ENCODE data around the gene KCNAB1.
"Not testable (repeated sequence)": the region's sequence is repeated elsewhere in the genome, so short reads cannot be mapped to it uniquely, and the experiment has no call there.

Gene KCNAB1

DNA sequence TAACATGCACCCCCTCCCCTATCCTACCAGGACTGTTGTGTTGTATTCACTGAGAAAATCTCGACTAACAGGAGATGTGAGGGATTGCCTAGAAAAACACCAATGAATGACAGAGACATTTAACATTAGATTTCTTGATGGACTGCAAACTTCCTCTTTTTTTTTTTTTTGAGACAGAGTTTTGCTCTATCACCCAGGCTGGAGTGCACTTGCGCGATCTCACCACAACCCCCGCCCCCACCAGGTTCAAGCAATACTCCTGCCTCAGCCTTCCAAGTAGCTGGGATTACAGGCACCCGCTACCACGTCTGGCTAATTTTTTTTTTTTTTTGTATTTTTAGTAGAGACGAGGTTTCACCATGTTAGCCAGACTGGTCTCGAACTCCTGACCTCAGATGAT is 17.0 kb downstream of the KCNAB1 start:
- DNase-seq (ENCODE audit: low read depth in 2 of 2) = not testable (repeated sequence)

DNA sequence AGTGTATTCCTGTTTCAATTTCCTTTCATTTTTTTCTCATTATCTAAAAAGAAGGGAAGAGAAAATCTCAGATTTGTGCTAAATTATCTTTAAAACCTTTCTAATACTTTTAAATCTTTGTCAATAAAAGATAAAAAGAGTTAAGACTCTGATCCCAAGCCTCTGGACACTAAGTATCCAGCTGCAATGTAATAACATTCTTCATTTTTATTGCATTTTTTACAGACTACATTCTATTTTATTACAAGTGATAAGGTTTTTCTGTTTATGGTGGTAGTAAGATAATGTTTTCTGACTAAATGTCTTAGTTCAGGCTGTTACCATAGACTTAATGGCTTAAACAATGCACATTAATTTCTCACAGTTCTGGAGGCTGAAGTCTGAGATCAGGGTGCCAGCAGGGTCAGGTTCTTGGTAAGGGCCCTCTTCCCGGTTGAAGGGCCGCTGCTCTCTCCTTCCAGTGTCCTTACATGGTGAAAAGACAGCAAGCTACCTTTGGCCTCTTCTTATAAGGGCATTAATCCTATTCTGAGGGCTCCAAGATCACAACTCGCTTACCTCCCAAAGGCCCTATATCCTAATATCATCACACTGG is 19.7 kb downstream of the KCNAB1 start:
- no peak for DNase-seq (ENCODE audit: low read depth in 2 of 2)

DNA sequence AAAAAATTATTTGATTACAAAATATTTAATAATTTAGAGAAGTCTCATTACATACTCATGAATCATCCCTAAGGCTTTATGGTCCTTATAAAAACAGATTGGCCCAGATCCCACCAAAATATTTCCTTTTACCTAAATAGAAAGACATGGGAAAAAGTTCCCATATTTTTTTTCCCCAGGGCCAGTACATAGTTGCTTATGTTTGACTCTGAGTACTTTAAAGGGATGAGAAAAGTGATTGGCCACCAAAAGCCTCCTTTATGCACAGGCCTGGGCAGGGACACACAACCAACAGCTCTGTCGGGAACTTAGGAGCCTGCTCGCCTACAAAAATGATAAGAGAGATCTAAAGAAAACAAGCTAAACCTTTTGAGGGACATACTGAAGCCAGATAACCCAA is 22.3 kb downstream of the KCNAB1 start:
- no peak for DNase-seq (ENCODE audit: low read depth in 2 of 2)

DNA sequence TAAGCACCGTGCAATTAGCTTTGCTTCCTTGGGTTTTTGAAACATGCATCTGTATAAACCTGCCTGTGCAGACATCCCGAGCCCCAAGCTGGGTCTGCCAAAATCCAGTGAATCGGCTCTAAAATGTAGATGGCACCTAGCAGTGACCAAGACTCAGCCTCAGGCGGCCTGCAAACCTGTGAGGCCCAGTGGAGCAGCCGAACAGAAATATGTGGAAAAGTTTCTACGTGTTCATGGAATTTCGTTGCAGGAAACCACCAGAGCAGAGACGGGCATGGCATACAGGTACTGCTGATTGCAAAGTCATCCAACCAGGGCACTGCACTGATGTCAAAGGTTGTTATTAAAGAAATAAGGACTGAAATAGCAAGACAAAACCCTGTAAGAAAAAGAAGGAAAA is 22.8 kb downstream of the KCNAB1 start:
- no peak for DNase-seq (ENCODE audit: low read depth in 2 of 2)

DNA sequence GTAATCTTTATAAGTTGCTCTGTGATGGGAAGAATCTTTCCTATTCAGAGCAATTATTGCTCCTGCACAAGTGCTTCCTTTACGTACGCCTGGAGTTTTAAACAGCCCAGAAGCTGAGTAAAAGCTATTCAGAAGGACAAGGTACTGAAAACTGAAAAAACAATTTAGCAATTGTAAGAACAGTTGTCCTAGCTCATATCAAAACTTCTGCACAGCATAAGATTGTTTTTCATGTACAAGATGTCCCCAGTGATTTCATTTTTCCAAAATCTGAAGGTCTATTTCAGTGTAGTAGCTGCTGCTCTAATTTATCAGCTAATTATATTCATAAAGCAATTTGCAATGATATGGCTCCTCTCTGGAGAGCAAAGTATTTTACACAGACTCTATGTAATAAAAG is 23.7 kb downstream of the KCNAB1 start:
- no peak for DNase-seq (ENCODE audit: low read depth in 2 of 2)

DNA sequence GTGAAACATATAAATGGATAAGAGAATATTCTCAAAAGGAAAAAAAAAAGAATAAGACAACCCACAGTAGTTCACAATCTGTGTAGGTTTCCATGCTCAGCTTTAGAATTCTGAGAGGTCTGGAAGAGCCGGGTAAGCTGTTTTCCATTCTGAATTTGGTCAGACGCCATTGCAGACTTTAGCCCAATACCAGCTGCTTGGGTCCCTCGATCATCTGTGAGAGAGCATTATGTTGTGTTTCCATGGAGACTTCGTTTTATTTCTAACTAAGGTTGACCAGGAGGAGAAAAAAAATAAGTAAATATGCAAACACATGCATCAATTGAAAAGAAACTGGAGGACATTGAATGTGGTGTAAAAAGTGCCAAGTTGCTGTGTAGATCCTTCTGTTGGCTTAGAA is 25.5 kb downstream of the KCNAB1 start:
- no peak for DNase-seq (ENCODE audit: low read depth in 2 of 2)

DNA sequence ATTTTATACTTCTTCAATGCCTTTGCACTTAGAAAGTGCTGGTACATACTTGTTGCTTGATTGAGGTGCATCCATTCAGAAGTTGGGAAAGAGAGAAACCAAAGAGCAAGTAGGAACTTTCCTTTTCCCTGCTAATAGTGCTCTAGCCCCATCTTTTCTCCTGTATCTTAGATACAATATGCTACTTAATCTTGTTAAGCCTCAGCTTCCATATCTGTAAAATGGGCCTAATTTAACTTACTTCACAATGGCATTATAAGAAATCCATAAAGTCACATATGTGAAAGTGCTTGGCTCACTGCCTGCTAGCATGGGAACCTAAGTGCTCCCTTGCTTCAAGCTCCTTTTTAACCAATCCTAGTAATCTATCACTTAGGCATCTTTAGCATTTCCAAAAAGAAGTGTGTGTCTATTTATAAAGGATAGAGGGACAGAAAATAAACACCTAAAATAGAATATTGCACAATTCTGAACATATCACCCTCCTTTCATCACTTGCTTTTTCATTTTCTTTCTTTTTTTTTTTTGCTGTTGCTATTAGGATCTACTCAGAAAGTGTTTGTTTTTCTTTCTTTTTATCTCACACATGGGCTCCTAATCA is 28.1 kb downstream of the KCNAB1 start:
- no peak for DNase-seq (ENCODE audit: low read depth in 2 of 2)

DNA sequence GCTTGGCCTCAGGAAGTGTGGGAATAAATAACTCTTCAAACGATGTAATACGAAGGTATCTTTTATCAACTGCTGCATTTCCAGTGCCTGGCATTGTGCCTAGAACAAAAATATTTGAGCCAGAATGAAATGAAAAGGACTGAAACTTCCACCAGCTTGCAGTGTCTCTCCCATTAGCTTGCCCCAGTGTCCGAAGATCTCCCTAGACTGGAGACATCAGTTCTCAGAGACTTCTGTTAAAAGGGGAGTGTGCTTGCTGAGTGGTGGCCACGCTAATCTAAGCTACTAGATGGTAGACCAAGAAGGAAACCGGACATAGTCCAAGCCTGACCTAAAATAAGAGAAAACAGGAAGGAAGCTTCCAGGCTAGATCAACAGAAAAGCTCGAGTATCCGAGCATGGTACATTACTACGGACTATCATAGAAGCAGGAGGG is 28.6 kb downstream of the KCNAB1 start:
- no peak for DNase-seq (ENCODE audit: low read depth in 2 of 2)

DNA sequence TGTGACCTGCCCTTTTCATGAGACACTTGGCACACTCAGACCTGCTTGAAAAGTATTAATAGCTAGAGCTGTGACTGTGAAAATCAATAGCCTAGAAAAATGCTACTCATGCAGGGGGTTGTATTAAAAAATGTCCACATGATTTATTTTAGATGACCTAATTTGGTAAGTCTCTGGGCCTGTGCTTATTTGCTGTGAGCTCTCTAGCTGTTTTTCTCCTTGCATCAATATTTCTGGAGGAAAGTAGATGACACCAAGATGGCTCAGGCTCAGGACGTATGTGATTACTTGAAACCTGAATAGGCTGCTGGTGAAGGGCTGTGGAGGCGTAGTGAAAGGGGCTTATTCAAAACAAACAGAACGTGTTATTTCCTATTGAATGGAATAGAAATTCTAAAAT is 29.5 kb downstream of the KCNAB1 start:
- DNase-seq (ENCODE audit: low read depth in 2 of 2) = no peak

DNA sequence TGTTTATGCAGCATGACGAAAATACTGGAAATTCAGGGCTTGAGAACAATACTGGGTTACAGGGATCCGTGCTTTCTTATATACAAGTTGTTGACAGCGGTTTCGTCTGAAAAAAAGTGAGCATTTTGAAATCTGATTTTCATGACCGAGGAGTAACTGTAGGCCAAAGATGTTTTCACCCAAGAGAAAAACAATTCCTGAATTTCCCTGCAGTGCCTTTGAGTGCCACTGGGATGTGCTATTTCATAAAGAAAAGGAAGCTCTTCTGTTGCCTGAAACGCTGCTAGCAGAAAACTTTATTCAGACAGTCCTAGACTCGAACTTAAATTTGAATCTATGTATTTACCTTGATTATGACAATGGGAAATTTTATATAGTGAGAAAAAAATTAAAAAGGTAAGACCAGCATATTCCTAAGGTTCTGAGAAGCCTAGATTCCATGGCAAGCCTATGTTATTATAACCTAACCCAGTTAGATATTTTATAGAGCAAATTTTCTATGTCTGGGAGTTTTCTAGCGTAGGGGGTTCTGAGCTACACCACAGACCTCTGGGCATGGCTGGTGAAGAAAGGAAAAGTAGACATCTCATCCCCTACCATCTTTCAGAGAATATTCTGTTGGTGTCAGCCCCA is 30.2 kb downstream of the KCNAB1 start:
- no peak for DNase-seq (ENCODE audit: low read depth in 2 of 2)

DNA sequence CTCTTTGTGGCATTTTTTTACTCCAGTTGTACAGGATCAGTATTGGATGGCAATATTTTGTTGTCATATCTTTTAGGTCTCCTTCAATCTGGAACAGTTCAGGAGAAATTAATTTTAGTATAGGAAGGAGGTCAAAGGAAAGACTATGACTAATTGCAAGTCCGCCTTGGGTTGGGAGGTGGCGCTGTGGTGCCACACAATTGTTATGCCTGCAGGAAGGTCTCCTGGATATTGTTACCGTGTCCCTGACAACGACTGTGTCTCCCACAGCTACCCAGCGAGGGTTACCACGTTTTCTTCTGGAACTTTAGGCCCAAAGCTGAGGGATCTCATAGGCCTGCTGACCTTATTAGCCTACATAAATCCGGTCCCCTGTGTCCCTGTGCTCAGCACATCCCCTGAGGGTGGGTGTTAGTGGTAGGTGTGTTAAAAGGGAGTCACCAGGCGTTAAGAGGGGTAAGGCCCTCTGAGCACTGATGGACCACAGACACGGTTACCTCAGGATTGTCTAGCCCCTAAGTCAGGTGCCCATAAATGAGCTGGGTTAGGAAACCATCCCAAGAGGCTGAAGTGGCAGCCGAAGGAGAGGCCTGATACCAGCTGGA is 31.5 kb downstream of the KCNAB1 start:
- DNase-seq (ENCODE audit: low read depth in 2 of 2) = peak in 1 of 2 donors; percentile 12

DNA sequence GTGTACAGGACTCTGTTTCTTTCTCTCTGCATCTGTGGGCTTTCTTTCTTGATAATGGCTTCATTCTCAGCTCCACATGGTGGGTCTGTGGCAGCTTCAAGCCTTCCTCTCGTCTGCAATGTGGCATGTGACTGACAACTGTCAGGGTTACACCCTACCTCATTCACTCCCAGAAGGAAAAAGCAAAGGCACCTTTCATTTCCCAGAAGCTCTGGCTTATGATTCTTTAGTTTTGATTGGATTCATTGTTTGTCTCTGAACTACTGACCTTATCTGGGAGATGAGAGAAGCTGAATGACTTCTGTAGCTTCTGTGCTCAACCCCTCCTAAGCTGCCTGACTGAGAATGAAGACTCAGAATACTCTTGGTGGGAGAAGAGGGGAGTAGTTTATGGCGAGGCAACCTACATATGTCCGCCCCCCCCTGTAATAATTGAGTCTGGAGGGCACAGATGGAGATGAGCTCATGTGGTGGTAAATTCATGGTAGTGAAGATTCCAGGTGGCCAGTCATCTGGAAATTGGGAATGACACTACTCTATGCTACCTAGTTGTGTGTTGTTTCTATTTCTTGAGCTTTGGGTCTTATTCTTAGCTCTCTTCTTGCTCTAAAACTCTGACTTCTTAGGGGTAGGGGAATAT is 38.4 kb downstream of the KCNAB1 start:
- no peak for DNase-seq (ENCODE audit: low read depth in 2 of 2)

DNA sequence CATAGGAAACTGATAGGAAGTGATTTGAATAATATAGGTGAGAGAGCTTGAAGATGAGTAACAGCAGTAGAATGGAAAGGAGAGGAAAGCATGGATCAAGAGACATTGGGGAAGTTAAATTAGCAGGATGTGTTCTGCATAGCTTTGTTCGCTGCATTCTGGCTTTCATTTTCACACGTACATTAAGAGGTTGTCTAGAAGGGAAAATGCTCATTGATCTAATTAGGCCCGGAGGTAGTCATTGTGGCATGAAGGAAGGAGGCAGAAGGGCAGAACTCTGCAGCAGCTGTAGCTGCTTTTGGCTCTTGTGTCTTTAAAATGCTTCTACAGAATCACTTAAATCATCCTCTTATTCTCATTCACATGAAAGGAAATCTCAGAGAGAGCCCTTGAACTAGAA is 40.3 kb downstream of the KCNAB1 start:
- DNase-seq (ENCODE audit: low read depth in 2 of 2) = no peak

DNA sequence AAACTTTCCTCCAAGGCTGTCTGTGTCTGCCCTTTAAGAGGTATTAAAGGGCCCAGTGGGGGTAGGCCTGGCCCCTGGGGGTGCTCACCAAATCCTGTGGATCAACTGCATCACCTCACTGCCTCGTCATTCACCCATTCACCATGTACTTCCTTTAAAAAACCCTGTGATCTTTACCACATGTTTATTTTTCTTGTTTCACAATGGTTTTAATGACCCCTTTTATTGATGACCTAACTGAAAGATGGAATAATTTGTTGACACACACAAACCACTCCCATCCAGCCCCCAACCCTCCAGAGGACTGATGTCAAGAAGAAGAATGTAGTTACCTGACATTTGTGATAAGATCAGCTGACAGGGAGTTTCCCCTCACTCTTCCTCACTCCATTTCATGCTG is 40.8 kb downstream of the KCNAB1 start:
- no peak for DNase-seq (ENCODE audit: low read depth in 2 of 2)

DNA sequence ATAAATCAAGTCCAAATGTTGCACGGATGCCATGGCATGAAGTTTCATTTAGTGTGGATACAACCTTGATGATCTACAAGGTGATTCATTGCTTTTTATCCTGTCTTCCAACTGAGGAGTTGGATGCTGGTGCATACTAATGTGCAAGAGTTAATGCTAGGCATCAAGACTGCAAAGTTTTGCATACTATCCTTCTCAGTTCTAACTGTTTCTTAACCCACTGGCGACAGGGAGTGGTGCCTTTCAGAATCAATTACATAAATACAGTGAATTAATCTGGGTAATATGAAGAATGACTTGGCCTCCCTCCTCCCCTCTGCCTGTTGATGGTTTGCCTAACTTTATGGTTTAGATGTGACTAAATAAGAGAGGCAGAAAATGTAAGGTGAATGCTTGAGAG is 43.5 kb downstream of the KCNAB1 start:
- no peak for DNase-seq (ENCODE audit: low read depth in 2 of 2)

DNA sequence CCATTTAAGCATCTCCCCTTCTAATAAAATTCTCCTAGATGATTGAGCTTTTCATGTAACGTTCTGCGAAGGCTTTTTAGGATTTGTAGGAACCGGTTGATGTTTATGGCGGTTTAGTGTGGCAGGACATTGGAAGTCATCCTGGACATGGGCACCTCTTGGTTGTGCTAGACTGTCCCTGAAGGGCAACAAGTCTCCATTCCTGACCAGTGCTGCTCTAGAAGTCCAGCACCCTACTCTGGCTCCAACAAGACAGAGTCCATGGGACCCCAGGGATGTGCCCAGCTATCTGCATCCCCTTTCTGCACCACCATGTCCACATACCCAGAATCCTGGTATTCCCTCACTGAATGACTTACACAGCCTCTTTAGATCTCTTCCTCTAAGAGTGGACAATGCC is 46.4 kb downstream of the KCNAB1 start:
- DNase-seq (ENCODE audit: low read depth in 2 of 2) = no peak

DNA sequence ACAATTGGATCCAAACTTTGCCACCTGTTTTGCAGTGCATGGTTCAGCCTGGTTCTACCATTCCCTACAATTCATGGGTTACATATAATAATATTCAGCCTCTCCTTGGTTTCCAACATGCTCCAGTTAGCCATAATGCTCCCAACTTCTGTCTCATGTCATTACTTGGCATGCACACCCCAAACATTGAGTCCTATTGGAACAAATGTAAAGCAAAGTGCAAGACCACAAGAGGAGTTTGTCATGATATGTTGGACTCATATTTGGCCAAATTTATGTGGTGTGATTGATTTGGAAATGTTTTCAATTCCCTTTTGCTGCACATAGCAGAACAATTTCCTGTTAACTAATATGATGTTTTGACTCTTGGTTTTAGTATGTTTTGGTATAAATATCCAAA is 50.2 kb downstream of the KCNAB1 start:
- no peak for DNase-seq (ENCODE audit: low read depth in 2 of 2)

DNA sequence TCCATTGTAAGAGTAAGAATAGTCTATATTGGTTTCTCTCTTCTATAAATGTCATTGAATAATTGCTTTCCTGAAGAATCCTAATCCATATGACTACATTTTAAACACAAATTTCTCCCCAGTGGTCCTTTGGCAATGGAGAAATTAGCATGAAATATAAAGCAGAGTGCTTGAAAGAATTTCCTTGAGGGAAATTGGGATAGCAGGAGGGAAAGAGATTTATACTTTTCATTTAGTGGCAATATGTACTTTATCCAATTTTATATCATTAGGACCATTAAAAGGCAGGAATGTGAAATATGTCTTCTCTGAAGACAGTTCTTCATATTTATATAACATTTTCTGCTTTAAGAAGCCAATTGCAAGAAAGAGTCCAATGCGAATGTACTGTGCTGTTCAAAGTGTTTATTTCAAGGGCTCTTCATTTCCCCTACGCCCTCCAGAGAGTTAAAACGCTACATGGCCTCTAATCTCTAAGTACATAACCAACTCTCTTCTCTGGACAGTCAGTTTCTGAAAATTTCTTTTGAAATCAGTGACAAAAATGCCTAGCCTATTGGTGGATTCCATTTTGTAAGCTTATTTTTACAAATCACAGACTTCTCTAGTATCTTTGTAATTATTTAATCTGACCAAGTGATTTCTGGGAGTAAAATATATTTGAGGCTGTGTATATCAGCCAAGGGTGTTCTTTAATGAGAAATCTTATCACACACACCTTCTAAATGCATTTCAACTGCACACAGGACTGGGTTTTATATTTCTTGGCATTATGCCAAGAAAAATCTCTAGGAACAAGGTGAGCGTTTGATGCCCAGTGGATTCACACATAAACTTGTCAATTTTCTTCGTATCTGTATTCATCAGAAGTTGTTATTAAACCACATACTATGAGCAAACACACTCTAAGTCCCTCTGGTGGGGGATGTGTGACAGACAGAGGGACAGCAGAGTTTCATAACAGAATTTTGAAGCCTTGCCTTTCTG is 51.2 kb downstream of the KCNAB1 start:
- no peak for DNase-seq (ENCODE audit: low read depth in 2 of 2)

DNA sequence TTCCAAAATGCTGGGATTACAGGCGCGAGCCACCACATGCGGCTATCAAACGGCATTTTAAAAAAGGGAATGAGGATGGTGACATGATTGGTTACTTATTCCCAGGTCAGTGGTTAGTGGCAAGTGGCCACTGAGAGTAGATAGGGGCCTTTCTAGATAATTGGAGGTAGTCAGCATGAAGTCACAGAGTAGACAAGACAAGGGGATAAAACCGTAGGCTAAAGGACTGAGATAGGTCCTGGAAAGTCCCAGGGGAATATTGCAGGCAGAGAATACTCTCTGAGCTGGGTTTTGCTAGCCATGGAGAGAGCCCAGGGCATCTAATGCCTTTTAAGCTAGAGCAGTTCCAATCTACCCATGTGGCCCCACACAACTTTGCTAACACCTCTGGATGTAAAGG is 52.2 kb downstream of the KCNAB1 start:
- no peak for DNase-seq (ENCODE audit: low read depth in 2 of 2)

DNA sequence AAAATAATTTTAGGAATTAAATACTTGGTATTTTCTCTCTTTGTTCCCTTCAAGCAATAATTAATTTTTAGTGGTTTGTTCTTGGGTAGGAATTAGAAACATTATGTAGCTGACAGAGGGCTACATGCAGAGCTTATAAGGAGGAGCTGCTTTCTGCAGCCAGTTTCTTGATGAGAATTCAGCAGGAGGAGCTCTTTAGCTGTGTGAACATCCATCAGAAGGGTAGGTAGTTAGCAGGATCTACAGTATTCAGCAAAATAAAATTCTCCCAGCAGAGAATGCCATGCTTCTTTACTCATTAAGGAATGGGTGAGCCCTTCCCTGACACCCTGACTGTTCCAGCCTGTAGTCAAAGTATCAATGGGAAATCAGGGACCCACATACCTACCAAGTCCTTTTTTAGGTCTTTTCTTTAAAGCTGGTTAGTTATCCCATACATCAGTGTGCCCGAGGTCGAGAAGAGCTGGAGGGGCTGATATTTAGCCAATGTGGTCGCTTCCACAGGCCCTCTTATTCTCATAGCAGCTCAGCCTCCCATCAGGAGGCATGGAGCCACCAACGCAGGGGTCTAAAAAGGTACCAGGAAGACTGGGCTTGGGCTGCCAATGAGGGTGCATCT is 54.0 kb downstream of the KCNAB1 start:
- DNase-seq (ENCODE audit: low read depth in 2 of 2) = no peak

DNA sequence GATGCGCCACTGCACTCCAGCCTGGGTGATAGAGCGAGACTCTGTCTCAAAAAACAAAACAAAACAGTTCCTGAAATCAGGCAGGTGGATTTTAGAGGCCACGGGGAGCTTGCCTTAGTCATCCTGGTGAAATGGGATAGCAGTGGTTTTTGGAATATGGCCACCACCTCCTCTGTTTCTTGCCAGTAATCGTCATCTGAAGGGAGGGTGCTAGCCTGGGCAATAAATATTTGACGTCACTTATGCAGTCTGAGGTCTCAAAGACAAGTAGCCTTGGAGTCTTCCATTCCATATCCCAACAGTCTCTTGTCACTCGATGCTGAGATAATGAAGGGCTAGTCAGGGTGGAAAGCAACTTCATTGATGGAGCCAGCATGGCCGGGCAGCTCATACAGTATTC is 55.2 kb downstream of the KCNAB1 start:
- DNase-seq (ENCODE audit: low read depth in 2 of 2) = no peak
